ENCODE measurements around the gene GINS3. TPM values are rescaled to one million over a fixed set of nuclear protein-coding genes. Genes with fewer than 3 reads are reported as not detected.

The GINS3 gene
- total RNA-seq, 2 donors from 2014 or later = 5.1 to 8.9 TPM

GRCh38 chr16:58428621-58429542 lies 36.6 kb downstream of the GINS3 start:
- 86% methylated on average over 11 of the region's 11 CpGs for WGBS
- DNase-seq (ENCODE audit: low spot score) = no peak
- Histone ChIP-seq H3K4me3 (no peak overlapping the region), H3K4me1 (replicated peaks) (peaks cover 6% of the 10 kb centered on the region), H3K9me3 (no peaks in the 10 kb centered on the region), H3K36me3 (no peaks in the 10 kb centered on the region), H3K27me3 (replicated peaks; ENCODE audit: insufficient read depth) (no peaks in the 10 kb centered on the region), H3K27ac (no peak overlapping the region)
- intact Hi-C loops (cut with DNase I) = no loop called here
- TF ChIP-seq POLR2AphosphoS5 (IDR thresholded peaks at IDR 0.05) = no peak
- no peak for TF ChIP-seq CTCF (IDR thresholded peaks at IDR 0.05)
- TF ChIP-seq POLR2A (IDR thresholded peaks at IDR 0.05) = no peak

GRCh38 chr16:58430718-58431117 lies 38.4 kb downstream of the GINS3 start:
- WGBS = 91% methylated on average over 6 of the region's 6 CpGs
- DNase-seq (ENCODE audit: low spot score) = no peak
- TF ChIP-seq POLR2A (IDR thresholded peaks at IDR 0.05) = no peak
- no peak for TF ChIP-seq POLR2AphosphoS5 (IDR thresholded peaks at IDR 0.05)
- no peak for TF ChIP-seq CTCF (IDR thresholded peaks at IDR 0.05)

GRCh38 chr16:58433569-58433951 lies 41.3 kb downstream of the GINS3 start:
- Histone ChIP-seq H3K27ac (no peak overlapping the region), H3K27me3 (replicated peaks; ENCODE audit: insufficient read depth) (no peaks in the 10 kb centered on the region), H3K4me1 (replicated peaks) (no peaks in the 10 kb centered on the region), H3K36me3 (no peaks in the 10 kb centered on the region), H3K4me3 (no peak overlapping the region), H3K9me3 (no peaks in the 10 kb centered on the region)
- no peak for TF ChIP-seq CTCF (IDR thresholded peaks at IDR 0.05)
- DNase-seq (ENCODE audit: low spot score) = no peak
- intact Hi-C loops (cut with DNase I) = no loop called here
- 35% methylated on average over 4 of the region's 4 CpGs for WGBS

More at GRCh38 chr16:58430718-58431117, 38.4 kb downstream of the GINS3 start:
- Histone ChIP-seq H3K27ac (no peak overlapping the region), H3K4me3 (no peak overlapping the region), H3K27me3 (replicated peaks; ENCODE audit: insufficient read depth) (no peaks in the 10 kb centered on the region), H3K9me3 (no peaks in the 10 kb centered on the region), H3K4me1 (replicated peaks) (peaks cover 6% of the 10 kb centered on the region), H3K36me3 (no peaks in the 10 kb centered on the region)
- intact Hi-C loops (cut with DNase I) = no loop called here

GRCh38 chr16:58435779-58436178 lies 43.5 kb downstream of the GINS3 start:
- intact Hi-C loops (cut with DNase I) = no loop called here
- DNase-seq (ENCODE audit: low spot score) = no peak
- Histone ChIP-seq H3K27ac (no peak overlapping the region), H3K27me3 (replicated peaks; ENCODE audit: insufficient read depth) (no peaks in the 10 kb centered on the region), H3K4me3 (no peak overlapping the region), H3K36me3 (no peaks in the 10 kb centered on the region), H3K4me1 (replicated peaks) (no peaks in the 10 kb centered on the region), H3K9me3 (no peaks in the 10 kb centered on the region)
- WGBS = 97% methylated on average over 2 of the region's 2 CpGs
- TF ChIP-seq CTCF (IDR thresholded peaks at IDR 0.05) (no peak), POLR2AphosphoS5 (IDR thresholded peaks at IDR 0.05) (no peak), POLR2A (IDR thresholded peaks at IDR 0.05) (no peak)

GRCh38 chr16:58440131-58440530 lies 47.9 kb downstream of the GINS3 start:
- H3K9me3 ChIP-seq = no peaks in the 10 kb centered on the region
- no peak overlapping the region for H3K27ac ChIP-seq
- no peak overlapping the region for H3K4me3 ChIP-seq
- DNase-seq (ENCODE audit: low spot score) = no peak
- H3K36me3 ChIP-seq = no peaks in the 10 kb centered on the region
- TF ChIP-seq CTCF (IDR thresholded peaks at IDR 0.05) = no peak
- TF ChIP-seq POLR2AphosphoS5 (IDR thresholded peaks at IDR 0.05) = no peak
- TF ChIP-seq POLR2A (IDR thresholded peaks at IDR 0.05) = no peak
- intact Hi-C loops (cut with DNase I) = no loop called here
- no peaks in the 10 kb centered on the region for H3K4me1 ChIP-seq (replicated peaks)
- 54% methylated on average over 3 of the region's 3 CpGs for WGBS
- no peaks in the 10 kb centered on the region for H3K27me3 ChIP-seq (replicated peaks; ENCODE audit: insufficient read depth)
